Breast epithelium (tissue), 4 donors: ENCODE measurements around the gene KRTAP5-7. TPM values are rescaled to one million over a fixed set of nuclear protein-coding genes. Genes with fewer than 3 reads are reported as not detected.

ENCODE experiments used
- DNase-seq, 2 donors: peaks; one replicate each; pipeline ENCODE4 v3.0.0-alpha.2; 2019; ENCODE audit warnings: low spot score in 2 of 2
- H3K27ac ChIP-seq, 2 donors: fragments of 200-600 bp; sonication (generic) in 1 of 2; one replicate each; pipeline ENCODE4 v1.5.1; 2016 to 2019; ENCODE audit warnings: mild to moderate bottlenecking in 1 of 2
- H3K27me3 ChIP-seq, 2 donors: fragments of 200-600 bp; sonication (generic) in 1 of 2; one replicate each; pipeline versions ENCODE4 v1.5.1 to v1.6.0; 2017 to 2019; ENCODE audit warnings: control low read depth in 1 of 2, mild to moderate bottlenecking in 1 of 2
- H3K36me3 ChIP-seq: fragments of 200-600 bp; one replicate; pipeline ENCODE4 v1.5.1; 2019
- H3K4me1 ChIP-seq, 2 donors: fragments of 200-600 bp; sonication (generic); one replicate each; pipeline ENCODE4 v1.5.1; 2016 to 2019; ENCODE audit warnings: control low read depth in 1 of 2
- H3K4me3 ChIP-seq, 3 donors: fragments of 200-600 bp; sonication (generic); 1 replicate in 2 of 3; 2 replicates in 1 of 3; pipeline ENCODE4 v1.5.1; 2016 to 2019; ENCODE audit warnings: mild to moderate bottlenecking in 3 of 3, moderate library complexity in 2 of 3
- H3K9me3 ChIP-seq, 2 donors: fragments of 200-600 bp; sonication (generic) in 1 of 2; one replicate each; pipeline ENCODE4 v1.5.1; 2016 to 2019; ENCODE audit warnings: control low read depth in 1 of 2
- CTCF ChIP-seq, 3 donors: fragments of 450-650 bp; IDR thresholded peaks; one replicate each; pipeline ENCODE4 v1.5.1; 2016 to 2017; ENCODE audit warnings: antibody characterized with exemption in 3 of 3, mild to moderate bottlenecking in 3 of 3, moderate library complexity in 3 of 3
- POLR2A ChIP-seq: fragments of 450-650 bp; IDR thresholded peaks from one replicate; pipeline ENCODE4 v1.6.1; 2016; ENCODE audit warnings: antibody characterized with exemption, mild to moderate bottlenecking, moderate library complexity
- POLR2AphosphoS5 ChIP-seq, 3 donors: sonication (generic); formaldehyde crosslinking; IDR thresholded peaks; one replicate each; pipeline ENCODE4 v1.6.1; 2017; ENCODE audit warnings: antibody characterized with exemption in 3 of 3
- intact Hi-C: fragments of 100-400 bp; cut with DNase I; formaldehyde crosslinking; loops from one replicate; pipeline ENCODE4 v1.15.1; 2023; ENCODE audit warnings: low total_unique reads
- total RNA-seq, 3 donors: library from RNA; depleted of rRNA; stranded (reverse); fragments of >200 nt; gene quantifications; one replicate each; pipeline ENCODE4 v1.1.0, GENCODE V29; 2016

The KRTAP5-7 gene
- total RNA-seq, 3 donors from 2014 or later: 0.16 TPM; not detected in 2

GRCh38 chr11:71486320-71486719 lies 40.7 kb upstream of the KRTAP5-7 start:
- H3K36me3 ChIP-seq: peaks cover 16% of the 10 kb centered on the region
- no peaks in the 10 kb centered on the region for H3K4me1 ChIP-seq
- no peaks in the 10 kb centered on the region for H3K27me3 ChIP-seq
- TF ChIP-seq POLR2A (no peak), POLR2AphosphoS5 (IDR thresholded peaks at IDR 0.05) (no peak), CTCF (IDR thresholded peaks at IDR 0.05) (no peak)
- no peak overlapping the region for H3K4me3 ChIP-seq
- intact Hi-C loops: no loop called here
- DNase-seq: no peak
- no peaks in the 10 kb centered on the region for H3K9me3 ChIP-seq
- no peak overlapping the region for H3K27ac ChIP-seq

- intact Hi-C loops: no loop called here
- Histone ChIP-seq H3K4me1 (no peaks in the 10 kb centered on the region), H3K9me3 (no peaks in the 10 kb centered on the region), H3K36me3 (peaks cover 16% of the 10 kb centered on the region), H3K4me3 (no peak overlapping the region), H3K27me3 (no peaks in the 10 kb centered on the region), H3K27ac (no peak overlapping the region)
- TF ChIP-seq POLR2A: no peak
- peak in 1 of 2 donors; percentile 17 for DNase-seq
These were observed 38.3 kb upstream of the KRTAP5-7 start for GRCh38 chr11:71488681-71489270.

GRCh38 chr11:71489311-71490043 lies 37.6 kb upstream of the KRTAP5-7 start:
- intact Hi-C loops: no loop called here
- no peaks in the 10 kb centered on the region for H3K27me3 ChIP-seq
- no peak overlapping the region for H3K27ac ChIP-seq
- DNase-seq: peak in 1 of 2 donors; percentile 48
- H3K4me1 ChIP-seq: no peaks in the 10 kb centered on the region
- no peak overlapping the region for H3K4me3 ChIP-seq
- TF ChIP-seq CTCF (IDR thresholded peaks at IDR 0.05) (no peak), POLR2AphosphoS5 (IDR thresholded peaks at IDR 0.05) (no peak), POLR2A (no peak)
- H3K9me3 ChIP-seq: no peaks in the 10 kb centered on the region
- peaks cover 10% of the 10 kb centered on the region for H3K36me3 ChIP-seq

GRCh38 chr11:71490044-71490730 lies 36.9 kb upstream of the KRTAP5-7 start:
- peak in 1 of 2 donors; percentile 43 for DNase-seq
- intact Hi-C loops: no loop called here
- Histone ChIP-seq H3K36me3 (peaks cover 10% of the 10 kb centered on the region), H3K9me3 (no peaks in the 10 kb centered on the region), H3K27me3 (no peaks in the 10 kb centered on the region), H3K4me1 (no peaks in the 10 kb centered on the region), H3K27ac (no peak overlapping the region), H3K4me3 (no peak overlapping the region)
- no peak for TF ChIP-seq CTCF (IDR thresholded peaks at IDR 0.05)

GRCh38 chr11:71490731-71491390 lies 36.2 kb upstream of the KRTAP5-7 start:
- H3K4me3 ChIP-seq: no peak overlapping the region
- H3K9me3 ChIP-seq: no peaks in the 10 kb centered on the region
- H3K36me3 ChIP-seq: peaks cover 10% of the 10 kb centered on the region
- H3K27me3 ChIP-seq: no peaks in the 10 kb centered on the region
- H3K4me1 ChIP-seq: no peaks in the 10 kb centered on the region
- intact Hi-C loops: no loop called here
- DNase-seq: no peak
- no peak overlapping the region for H3K27ac ChIP-seq
- TF ChIP-seq POLR2A (no peak), CTCF (IDR thresholded peaks at IDR 0.05) (no peak), POLR2AphosphoS5 (IDR thresholded peaks at IDR 0.05) (no peak)
